GM19239 (cell line): ENCODE data around the gene TMEM139.

Experiments used
- DNase-seq: peaks from one replicate; pipeline ENCODE4 v3.0.0; 2011; ENCODE audit warnings: low spot score; ENCODE audit not compliant: insufficient read length
- FAIRE-seq: peaks from 2 replicates; lab custom pipeline; 2011; peaks lifted over from hg19 to GRCh38; lab: Jason Lieb, UNC

TMEM139 gene

GRCh38 chr7:143284591-143285469 lies at the start of gene TMEM139:
TSS of gene TMEM139 (plus strand) at chr7:143284958. CDS start at chr7:143285958, 1,000 bp downstream.
- FAIRE-seq (no peak), DNase-seq (no peak)

GRCh38 chr7:143235561-143235960 lies 49.2 kb upstream of the TMEM139 start:
- FAIRE-seq (no peak), DNase-seq (no peak)

- FAIRE-seq (no peak), DNase-seq (no peak)
Observed at GRCh38 chr7:143236408-143236990, 48.3 kb upstream of the TMEM139 start.

GRCh38 chr7:143237366-143237765 lies 47.4 kb upstream of the TMEM139 start:
- DNase-seq (no peak), FAIRE-seq (no peak)

- FAIRE-seq (no peak), DNase-seq (no peak)
Observed at GRCh38 chr7:143238289-143238980, 46.3 kb upstream of the TMEM139 start.

GRCh38 chr7:143239813-143240212 lies 44.9 kb upstream of the TMEM139 start:
- DNase-seq = no peak
- FAIRE-seq = no peak

GRCh38 chr7:143240291-143241168 lies 44.2 kb upstream of the TMEM139 start:
- DNase-seq = peak; percentile 17
- peak; percentile 47 for FAIRE-seq

- DNase-seq (no peak), FAIRE-seq (no peak)
Observed at GRCh38 chr7:143242306-143242705, 42.5 kb upstream of the TMEM139 start.

GRCh38 chr7:143243111-143243510 lies 41.6 kb upstream of the TMEM139 start:
- DNase-seq = no peak
- no peak for FAIRE-seq

- DNase-seq (no peak), FAIRE-seq (no peak)
Observed at GRCh38 chr7:143243614-143244013, 41.1 kb upstream of the TMEM139 start.

GRCh38 chr7:143244321-143244720 lies 40.4 kb upstream of the TMEM139 start:
- FAIRE-seq (no peak), DNase-seq (no peak)

GRCh38 chr7:143245123-143245522 lies 39.6 kb upstream of the TMEM139 start:
- FAIRE-seq (no peak), DNase-seq (no peak)

- DNase-seq (no peak), FAIRE-seq (no peak)
Observed at GRCh38 chr7:143247372-143247771, 37.4 kb upstream of the TMEM139 start.

- FAIRE-seq (no peak), DNase-seq (no peak)
Observed at GRCh38 chr7:143248761-143249354, 35.9 kb upstream of the TMEM139 start.

GRCh38 chr7:143250199-143250598 lies 34.6 kb upstream of the TMEM139 start:
- FAIRE-seq (no peak), DNase-seq (no peak)

- no peak for FAIRE-seq
Observed at GRCh38 chr7:143250822-143251221, 33.9 kb upstream of the TMEM139 start.

GRCh38 chr7:143252006-143252405 lies 32.8 kb upstream of the TMEM139 start:
- DNase-seq = no peak
- FAIRE-seq = no peak

More at GRCh38 chr7:143250822-143251221, 33.9 kb upstream of the TMEM139 start:
- no peak for DNase-seq

GRCh38 chr7:143255564-143255963 lies 29.2 kb upstream of the TMEM139 start:
- DNase-seq = no peak
- no peak for FAIRE-seq

GRCh38 chr7:143256325-143256724 lies 28.4 kb upstream of the TMEM139 start:
- no peak for DNase-seq
- no peak for FAIRE-seq

- no peak for DNase-seq
- peak; percentile 11 for FAIRE-seq
Observed at GRCh38 chr7:143256932-143257331, 27.8 kb upstream of the TMEM139 start.
